ENCODE data around the gene PRCP.

DNA sequence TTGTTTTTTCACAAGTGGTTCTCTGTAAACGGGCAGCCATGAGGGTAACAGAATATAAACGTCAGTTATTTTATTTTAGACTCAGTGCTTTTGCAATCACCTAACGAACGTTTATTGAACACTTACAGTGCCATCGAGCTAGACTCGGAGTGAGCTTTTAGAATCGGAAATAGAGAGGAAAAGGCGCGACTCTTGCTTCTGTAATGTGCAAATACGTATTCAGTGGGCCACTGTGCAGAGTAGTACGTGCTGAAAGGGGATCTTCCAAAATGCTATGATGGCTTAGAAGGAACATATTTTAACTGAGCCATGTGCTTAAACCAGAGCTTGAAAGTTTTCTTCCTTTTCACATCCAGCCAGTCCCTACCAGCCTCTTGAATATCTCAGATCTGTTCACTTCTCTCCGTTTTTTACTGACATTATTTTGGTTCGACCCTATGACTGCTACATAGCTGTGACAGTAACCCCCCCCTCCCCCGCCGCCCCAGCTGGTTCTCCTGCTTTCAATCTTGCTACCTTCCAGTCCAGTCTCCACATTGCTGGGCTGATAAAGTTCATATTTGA lies 1.8 kb upstream of the PRCP start:
- TF ChIP-seq, protein P1, sequence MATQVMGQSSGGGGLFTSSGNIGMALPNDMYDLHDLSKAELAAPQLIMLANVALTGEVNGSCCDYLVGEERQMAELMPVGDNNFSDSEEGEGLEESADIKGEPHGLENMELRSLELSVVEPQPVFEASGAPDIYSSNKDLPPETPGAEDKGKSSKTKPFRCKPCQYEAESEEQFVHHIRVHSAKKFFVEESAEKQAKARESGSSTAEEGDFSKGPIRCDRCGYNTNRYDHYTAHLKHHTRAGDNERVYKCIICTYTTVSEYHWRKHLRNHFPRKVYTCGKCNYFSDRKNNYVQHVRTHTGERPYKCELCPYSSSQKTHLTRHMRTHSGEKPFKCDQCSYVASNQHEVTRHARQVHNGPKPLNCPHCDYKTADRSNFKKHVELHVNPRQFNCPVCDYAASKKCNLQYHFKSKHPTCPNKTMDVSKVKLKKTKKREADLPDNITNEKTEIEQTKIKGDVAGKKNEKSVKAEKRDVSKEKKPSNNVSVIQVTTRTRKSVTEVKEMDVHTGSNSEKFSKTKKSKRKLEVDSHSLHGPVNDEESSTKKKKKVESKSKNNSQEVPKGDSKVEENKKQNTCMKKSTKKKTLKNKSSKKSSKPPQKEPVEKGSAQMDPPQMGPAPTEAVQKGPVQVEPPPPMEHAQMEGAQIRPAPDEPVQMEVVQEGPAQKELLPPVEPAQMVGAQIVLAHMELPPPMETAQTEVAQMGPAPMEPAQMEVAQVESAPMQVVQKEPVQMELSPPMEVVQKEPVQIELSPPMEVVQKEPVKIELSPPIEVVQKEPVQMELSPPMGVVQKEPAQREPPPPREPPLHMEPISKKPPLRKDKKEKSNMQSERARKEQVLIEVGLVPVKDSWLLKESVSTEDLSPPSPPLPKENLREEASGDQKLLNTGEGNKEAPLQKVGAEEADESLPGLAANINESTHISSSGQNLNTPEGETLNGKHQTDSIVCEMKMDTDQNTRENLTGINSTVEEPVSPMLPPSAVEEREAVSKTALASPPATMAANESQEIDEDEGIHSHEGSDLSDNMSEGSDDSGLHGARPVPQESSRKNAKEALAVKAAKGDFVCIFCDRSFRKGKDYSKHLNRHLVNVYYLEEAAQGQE (IDR thresholded peaks at IDR 0.05; ENCODE audit: insufficient read depth in 1 of 2, low read depth in 2 of 2, low read length in 2 of 2) = no peak
- TF ChIP-seq SIN3A (IDR thresholded peaks at IDR 0.05; ENCODE audit: borderline replicate concordance, insufficient read depth, low read length) = no peak
